HG03521 (cell line): ENCODE data around the gene SH3BGRL3.
"Not testable (repeated sequence)": the region's sequence is repeated elsewhere in the genome, so short reads cannot be mapped to it uniquely, and the experiment has no call there.

Experiments
- ATAC-seq: cut with Tn5 transposase; IDR thresholded peaks from one replicate; pipeline ENCODE4 v1.9.1; 2021; ENCODE audit warnings: mild to moderate bottlenecking, moderate library complexity; ENCODE audit not compliant: unreplicated experiment

The SH3BGRL3 gene

GRCh38 chr1:26314501-26314900, 34.6 kb downstream of the SH3BGRL3 start:
- no peak for ATAC-seq

- ATAC-seq = no peak
These were observed 36.3 kb downstream of the SH3BGRL3 start for GRCh38 chr1:26315874-26316850.

DNA sequence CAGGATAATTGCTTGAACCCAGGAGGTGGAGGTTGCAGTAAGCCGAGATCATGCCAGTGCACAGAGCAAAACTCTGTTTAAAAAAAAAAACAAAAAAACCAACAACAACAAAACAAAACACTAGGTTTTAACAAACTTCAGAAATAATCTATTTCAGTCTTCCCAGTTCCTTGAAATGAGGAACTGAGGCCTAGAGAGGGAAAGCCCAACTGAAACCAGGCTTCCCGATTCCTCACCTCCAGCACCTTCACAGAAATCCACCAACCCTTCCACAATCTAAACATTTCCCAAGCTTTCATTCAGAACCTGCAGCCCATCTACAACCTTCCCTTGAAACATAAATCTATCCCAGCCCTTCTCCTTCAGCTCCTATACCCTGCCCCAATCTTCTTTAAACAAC, 37.3 kb downstream of the SH3BGRL3 start:
- no peak for ATAC-seq

- ATAC-seq = no peak
These were observed 37.9 kb downstream of the SH3BGRL3 start, which contains the start of gene CD52 for GRCh38 chr1:26317612-26318337. Gene CD52 (plus strand): TSS chr1:26317958. CDS start chr1:26318018, 60 bp downstream.

DNA sequence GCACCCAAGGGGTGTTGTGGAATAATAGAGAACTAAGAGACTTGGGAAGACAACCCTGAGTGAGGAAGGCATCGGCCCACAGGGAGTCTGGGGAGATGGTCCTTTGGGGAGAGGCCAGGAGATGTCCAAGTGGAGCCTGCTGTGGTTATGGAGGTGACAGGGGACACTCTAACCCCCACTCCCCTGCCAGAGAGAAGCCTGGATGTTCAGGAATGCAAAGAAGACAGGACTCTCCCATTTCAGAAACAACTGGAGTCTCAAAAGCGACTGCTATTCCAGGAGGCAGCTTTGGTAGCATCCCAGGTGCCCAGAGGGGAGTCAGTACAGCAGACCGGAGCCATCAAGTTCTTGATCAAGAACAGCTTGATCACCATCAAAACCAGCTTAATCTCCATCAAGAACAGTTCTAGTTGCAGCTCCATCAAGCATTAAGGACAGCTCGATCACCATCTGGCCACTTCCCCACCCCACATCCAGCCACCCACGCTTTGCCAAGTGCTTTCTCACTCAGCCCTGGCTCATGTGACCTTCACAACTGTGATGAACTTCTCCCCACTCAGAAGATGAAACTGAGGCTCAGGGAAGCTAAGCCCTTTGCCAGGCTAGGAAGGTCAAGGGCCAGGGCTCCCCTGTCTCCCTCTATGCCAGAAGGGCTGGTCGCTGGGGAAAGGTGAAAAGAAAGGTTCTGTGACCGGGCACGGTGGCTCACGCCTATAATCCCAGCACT, 38.6 kb downstream of the SH3BGRL3 start:
- ATAC-seq = no peak

DNA sequence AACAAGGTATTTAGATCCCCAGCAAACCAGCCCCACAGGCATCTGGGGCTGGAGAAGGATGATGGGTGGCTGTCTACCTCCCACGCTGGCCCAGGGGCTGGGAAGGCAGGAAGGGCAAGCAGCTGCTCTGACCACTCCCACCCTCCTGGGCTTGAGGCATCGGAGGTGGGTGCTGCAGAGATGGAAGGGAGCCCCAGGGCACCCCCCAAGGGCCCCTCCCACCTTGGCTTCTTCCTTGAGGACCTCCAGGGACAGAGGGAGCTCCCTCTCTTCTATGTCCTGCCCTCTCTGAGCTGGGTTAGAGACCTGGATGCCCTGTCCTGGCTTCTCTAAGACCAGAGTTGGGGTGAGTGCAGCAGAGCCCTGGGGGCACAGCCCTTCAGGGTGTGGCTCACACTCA, 41.0 kb downstream of the SH3BGRL3 start:
- ATAC-seq = no peak

DNA sequence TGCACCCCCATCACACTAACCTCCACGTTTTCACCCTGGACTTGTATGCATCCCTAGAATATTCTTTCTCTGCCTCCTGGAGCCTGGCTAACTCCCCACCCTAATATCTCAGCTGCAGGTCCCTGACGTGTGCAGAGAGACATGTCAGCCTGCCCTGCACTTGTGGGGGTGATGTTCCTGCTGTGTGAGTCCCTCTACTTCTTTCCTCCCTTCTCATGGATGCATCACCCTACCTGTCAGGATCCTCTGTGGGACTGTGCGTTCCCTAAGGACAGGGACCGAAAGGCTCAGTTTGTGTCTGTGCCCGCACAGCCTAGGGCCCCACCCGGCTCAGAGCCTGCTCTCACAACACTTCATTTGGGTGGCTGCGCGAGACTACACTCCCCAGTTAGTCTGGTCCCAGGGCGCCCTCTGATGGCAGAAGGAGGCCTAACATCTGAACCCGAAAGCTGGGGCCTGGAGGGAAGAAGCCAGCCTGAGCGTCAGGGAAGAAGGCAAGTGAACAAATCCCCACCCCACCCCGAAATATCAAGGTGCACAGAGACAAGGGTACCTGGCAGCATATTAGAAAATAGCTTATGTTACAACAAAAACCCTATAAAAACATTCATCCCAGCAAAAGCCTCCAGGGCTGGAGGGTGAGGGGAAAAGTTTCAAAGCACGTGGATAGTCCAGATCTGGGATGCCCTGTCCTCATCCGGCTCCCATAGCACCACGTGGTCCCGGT, 41.6 kb downstream of the SH3BGRL3 start:
- peak; percentile 52 for ATAC-seq

- no peak for ATAC-seq
These were observed 42.1 kb downstream of the SH3BGRL3 start for GRCh38 chr1:26322042-26322331.

- no peak for ATAC-seq
These were observed 43.5 kb downstream of the SH3BGRL3 start for GRCh38 chr1:26323382-26323781.

GRCh38 chr1:26324550-26324949, 44.7 kb downstream of the SH3BGRL3 start:
- ATAC-seq = no peak

GRCh38 chr1:26327956-26328362, 48.1 kb downstream of the SH3BGRL3 start:
- no peak for ATAC-seq

DNA sequence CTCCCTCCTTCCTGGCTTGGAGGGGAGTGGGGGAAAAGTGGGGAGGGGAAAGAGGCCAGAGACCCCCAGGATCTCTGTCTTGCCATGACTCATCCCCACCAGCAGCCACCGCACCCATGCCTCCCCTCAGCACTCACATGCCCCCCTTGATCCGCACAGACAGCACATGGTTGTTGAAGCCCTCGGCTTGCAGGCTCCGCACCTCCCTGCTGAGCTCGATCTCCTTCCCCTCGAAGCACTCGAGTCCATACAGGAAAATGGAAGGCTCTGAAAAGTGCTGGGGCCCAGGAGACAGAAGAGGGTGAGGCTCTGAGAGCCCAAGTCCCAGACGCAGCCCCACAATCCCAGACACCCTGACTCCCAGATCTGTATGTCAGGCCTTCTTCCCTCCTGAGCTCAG, 48.7 kb downstream of the SH3BGRL3 start:
- ATAC-seq = no peak

- not testable (repeated sequence) for ATAC-seq
These were observed 49.5 kb downstream of the SH3BGRL3 start for GRCh38 chr1:26329380-26329779.

GRCh38 chr1:26330276-26330675, 50.4 kb downstream of the SH3BGRL3 start:
- no peak for ATAC-seq
